Activated CD8-positive, alpha-beta T cell treated with anti-CD3 and anti-CD28 coated beads for 36 hours (primary cell): ENCODE results near the gene GNA14. TPM values are rescaled to one million over a fixed set of nuclear protein-coding genes. Genes with fewer than 3 reads are reported as not detected.

Experiments
- ATAC-seq: fragments of 200-7000 bp; cut with Tn5 transposase; one replicate; pipeline ENCODE4 v1.10.0; 2021; ENCODE audit warnings: mild to moderate bottlenecking, moderate library complexity
- CTCF ChIA-PET: fragments of 350-600 bp; sonication (Branson Sonifier 250); formaldehyde crosslinking; loops from one replicate; lab custom pipeline; 2021; ENCODE audit warnings: antibody characterized with exemption; lab: Charles Lee
- POLR2A ChIA-PET: fragments of 350-600 bp; sonication (Branson Sonifier 250); formaldehyde crosslinking; loops from one replicate; lab custom pipeline; 2021; ENCODE audit warnings: antibody characterized with exemption; lab: Charles Lee
- DNase-seq: peaks from one replicate; pipeline ENCODE4 v3.0.0-alpha.2; 2020
- H3K27ac Mint-ChIP-seq: one replicate; pipeline ENCODE4 v1.8.0; 2021; ENCODE audit warnings: mild to moderate bottlenecking, mixed read lengths
- H3K27me3 Mint-ChIP-seq: one replicate; pipeline ENCODE4 v1.8.0; 2021; ENCODE audit warnings: mixed read lengths
- H3K36me3 Mint-ChIP-seq: one replicate; pipeline ENCODE4 v1.8.0; 2021; ENCODE audit warnings: low read depth, mixed read lengths
- H3K4me1 Mint-ChIP-seq: one replicate; pipeline ENCODE4 v1.8.0; 2021; ENCODE audit warnings: low read depth, mixed read lengths
- H3K4me3 Mint-ChIP-seq: one replicate; pipeline ENCODE4 v1.8.0; 2021; ENCODE audit warnings: mild to moderate bottlenecking, moderate library complexity, mixed read lengths
- H3K9me3 Mint-ChIP-seq: one replicate; pipeline ENCODE4 v1.8.0; 2021; ENCODE audit warnings: mixed read lengths
- intact Hi-C: fragments of 100-400 bp; cut with micrococcal nuclease; formaldehyde crosslinking; loops from one replicate; pipeline ENCODE4 v1.10.0; 2022
- total RNA-seq, 2 experiments: library from RNA; stranded (reverse); gene quantifications; one replicate each; pipeline ENCODE4 v1.2.3, GENCODE V29; 2021
- TF ChIP-seq, protein P1 (sequence below): fragments of 200-600 bp; IDR thresholded peaks from one replicate; pipeline ENCODE4 v1.8.0; 2022; ENCODE audit warnings: antibody characterized with exemption, mild to moderate bottlenecking

The GNA14 gene
- total RNA-seq, 2 experiments from 2014 or later: not detected

GRCh38 chr9:77518688-77519087 is 129.4 kb downstream of the GNA14 start:
- ChIA-PET POLR2A (no interaction called here), CTCF (no interaction called here)
- H3K9me3 Mint-ChIP-seq: no peaks in the 10 kb centered on the region
- DNase-seq: no peak
- ATAC-seq: no peak
- TF ChIP-seq, protein P1, sequence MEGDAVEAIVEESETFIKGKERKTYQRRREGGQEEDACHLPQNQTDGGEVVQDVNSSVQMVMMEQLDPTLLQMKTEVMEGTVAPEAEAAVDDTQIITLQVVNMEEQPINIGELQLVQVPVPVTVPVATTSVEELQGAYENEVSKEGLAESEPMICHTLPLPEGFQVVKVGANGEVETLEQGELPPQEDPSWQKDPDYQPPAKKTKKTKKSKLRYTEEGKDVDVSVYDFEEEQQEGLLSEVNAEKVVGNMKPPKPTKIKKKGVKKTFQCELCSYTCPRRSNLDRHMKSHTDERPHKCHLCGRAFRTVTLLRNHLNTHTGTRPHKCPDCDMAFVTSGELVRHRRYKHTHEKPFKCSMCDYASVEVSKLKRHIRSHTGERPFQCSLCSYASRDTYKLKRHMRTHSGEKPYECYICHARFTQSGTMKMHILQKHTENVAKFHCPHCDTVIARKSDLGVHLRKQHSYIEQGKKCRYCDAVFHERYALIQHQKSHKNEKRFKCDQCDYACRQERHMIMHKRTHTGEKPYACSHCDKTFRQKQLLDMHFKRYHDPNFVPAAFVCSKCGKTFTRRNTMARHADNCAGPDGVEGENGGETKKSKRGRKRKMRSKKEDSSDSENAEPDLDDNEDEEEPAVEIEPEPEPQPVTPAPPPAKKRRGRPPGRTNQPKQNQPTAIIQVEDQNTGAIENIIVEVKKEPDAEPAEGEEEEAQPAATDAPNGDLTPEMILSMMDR: no peak
- intact Hi-C loops: no loop called here
- H3K27me3 Mint-ChIP-seq: no peaks in the 10 kb centered on the region
- H3K4me3 Mint-ChIP-seq: no peak overlapping the region
- no peak overlapping the region for H3K27ac Mint-ChIP-seq
- H3K36me3 Mint-ChIP-seq: no peaks in the 10 kb centered on the region
- H3K4me1 Mint-ChIP-seq: peaks cover 6% of the 10 kb centered on the region

DNA sequence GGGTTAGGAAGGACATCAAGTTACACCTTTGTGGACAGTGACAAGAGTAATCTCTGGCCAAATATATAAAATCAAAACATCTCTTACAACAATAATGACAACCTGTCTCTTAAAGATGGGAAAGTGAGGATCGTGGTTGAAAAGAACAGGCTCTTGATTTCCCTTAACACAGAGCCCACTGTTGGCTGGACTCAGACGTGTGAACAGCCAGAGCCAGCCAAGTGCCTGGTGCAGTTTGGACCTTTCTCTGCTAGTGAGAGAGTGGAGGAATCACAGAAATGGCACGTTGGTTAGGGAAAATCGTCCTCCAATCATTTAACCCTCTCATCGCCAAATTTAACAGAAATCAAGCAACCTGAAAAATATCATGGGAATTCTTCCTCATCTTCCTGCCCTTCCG is 131.3 kb downstream of the GNA14 start:
- H3K36me3 Mint-ChIP-seq: no peaks in the 10 kb centered on the region
- ATAC-seq: no peak
- DNase-seq: no peak
- TF ChIP-seq, protein P1: no peak
- H3K9me3 Mint-ChIP-seq: no peaks in the 10 kb centered on the region
- no peaks in the 10 kb centered on the region for H3K27me3 Mint-ChIP-seq
- ChIA-PET POLR2A (interaction anchor here (1.1 kb wide), 1 partner anchor 182 kb away, joined by 3 read pairs; no protein-coding TSS in a partner anchor), CTCF (no interaction called here)
- no peak overlapping the region for H3K4me3 Mint-ChIP-seq
- peaks cover 6% of the 10 kb centered on the region for H3K4me1 Mint-ChIP-seq
- intact Hi-C loops: no loop called here
- H3K27ac Mint-ChIP-seq: no peak overlapping the region

GRCh38 chr9:77514886-77515711 is 133.0 kb downstream of the GNA14 start:
- CTCF ChIA-PET: interaction anchor here (1.1 kb wide), 1 partner anchor 16 kb away, joined by 3 read pairs; no protein-coding TSS in a partner anchor
- no peak overlapping the region for H3K27ac Mint-ChIP-seq
- no peak for ATAC-seq
- DNase-seq: no peak
- no peaks in the 10 kb centered on the region for H3K36me3 Mint-ChIP-seq
- H3K9me3 Mint-ChIP-seq: no peaks in the 10 kb centered on the region
- TF ChIP-seq, protein P1: no peak
- intact Hi-C loops: no loop called here
- no peaks in the 10 kb centered on the region for H3K27me3 Mint-ChIP-seq
- POLR2A ChIA-PET: no interaction called here
- no peak overlapping the region for H3K4me3 Mint-ChIP-seq
- H3K4me1 Mint-ChIP-seq: peaks cover 6% of the 10 kb centered on the region

- ChIA-PET CTCF (no interaction called here), POLR2A (no interaction called here)
- Mint-ChIP-seq H3K4me1 (peaks cover 6% of the 10 kb centered on the region), H3K4me3 (no peak overlapping the region), H3K27ac (no peak overlapping the region), H3K36me3 (no peaks in the 10 kb centered on the region), H3K9me3 (no peaks in the 10 kb centered on the region), H3K27me3 (no peaks in the 10 kb centered on the region)
- no peak for DNase-seq
- TF ChIP-seq, protein P1: no peak
- intact Hi-C loops: no loop called here
- ATAC-seq: no peak
Observed at GRCh38 chr9:77513457-77513856, 134.7 kb downstream of the GNA14 start.

- DNase-seq (no peak), ATAC-seq (no peak)
- Mint-ChIP-seq H3K27me3 (peaks cover 1% of the 10 kb centered on the region), H3K36me3 (no peaks in the 10 kb centered on the region), H3K4me3 (no peak overlapping the region), H3K27ac (no peak overlapping the region), H3K4me1 (peaks cover 6% of the 10 kb centered on the region), H3K9me3 (no peaks in the 10 kb centered on the region)
- POLR2A ChIA-PET: no interaction called here
- intact Hi-C loops: no loop called here
- TF ChIP-seq, protein P1: no peak
- CTCF ChIA-PET: no interaction called here
Observed at GRCh38 chr9:77512876-77513275, 135.2 kb downstream of the GNA14 start.
